Retinal pigment epithelial cell (primary cell): Measurements from ENCODE around the gene RNASE13.
"Not testable (repeated sequence)": the region's sequence is repeated elsewhere in the genome, so short reads cannot be mapped to it uniquely, and the experiment has no call there.

ENCODE experiments used
- DNase-seq: peaks from one replicate; pipeline ENCODE4 v3.0.0-alpha.2; 2010; ENCODE audit warnings: low read depth
- H3K4me3 ChIP-seq: 2 replicates; pipeline ENCODE4 v1.5.1; 2011; ENCODE audit warnings: mild to moderate bottlenecking, low read length, control low read depth, moderate library complexity
- CTCF ChIP-seq: conservative IDR thresholded peaks from 2 replicates; pipeline ENCODE4 v1.5.1; 2011; ENCODE audit warnings: low read depth, low read length, control low read depth, inconsistent platforms

The RNASE13 gene

GRCh38 chr14:20986811-20987210, 47.8 kb downstream of the RNASE13 start:
- no peak overlapping the region for H3K4me3 ChIP-seq
- peak; percentile 95 for DNase-seq
- no peak for TF ChIP-seq CTCF

- not testable (repeated sequence) for H3K4me3 ChIP-seq, DNase-seq
Observed at GRCh38 chr14:20985650-20986049, 49.0 kb downstream of the RNASE13 start.
